ENCODE results near the gene PDE4D. TPM values are rescaled to one million over a fixed set of nuclear protein-coding genes. Genes with fewer than 3 reads are reported as not detected.

PDE4D gene
- total and polyA plus RNA-seq, 9 donors, result 21.1 to 65.9 (median 33.0) TPM

DNA sequence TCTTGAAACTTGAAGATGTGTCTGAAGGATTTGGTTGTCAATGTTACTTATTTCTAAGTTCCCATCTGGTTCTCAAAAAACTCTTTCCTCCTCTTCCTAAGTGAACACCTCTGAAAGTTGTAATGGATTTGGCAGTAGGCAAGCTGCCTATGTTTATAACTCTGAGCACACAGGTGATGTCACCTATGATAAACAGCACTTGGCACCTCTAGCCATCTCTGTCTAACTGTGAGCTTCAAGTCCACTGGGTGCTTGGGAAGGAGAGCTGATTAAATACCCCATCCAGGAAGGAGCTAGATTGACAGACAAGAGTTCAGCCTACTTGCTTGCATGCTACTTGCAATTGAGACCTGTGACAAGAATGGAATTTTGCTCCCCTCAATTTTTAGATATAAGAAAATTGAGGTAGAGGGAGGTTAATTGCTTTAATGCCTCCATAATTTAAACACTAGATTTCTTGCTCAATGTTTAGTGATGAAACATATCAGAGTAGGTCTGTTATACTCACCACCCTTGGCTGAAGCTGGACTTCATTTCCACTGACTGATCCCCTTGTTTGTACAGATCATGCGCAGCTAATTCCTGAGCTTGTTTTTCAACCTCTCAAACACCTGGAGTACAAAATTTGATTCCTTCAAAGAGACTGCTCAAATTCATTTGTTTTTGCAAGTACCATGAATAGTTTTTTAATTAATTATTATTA lies 49.9 kb downstream of the PDE4D start:
- H3K36me3 ChIP-seq (ENCODE audit: control insufficient read depth, insufficient read depth, low read length), result no peaks in the 10 kb centered on the region
- DNase-seq, result no peak
- no peak overlapping the region for H3K27ac ChIP-seq (ENCODE audit: low read length)
- H3K9me3 ChIP-seq (replicated peaks; ENCODE audit: control insufficient read depth, low read depth, low read length), result no peaks in the 10 kb centered on the region
- H3K4me1 ChIP-seq (ENCODE audit: control insufficient read depth, insufficient read depth, low read length), result no peaks in the 10 kb centered on the region
- no peaks in the 10 kb centered on the region for H3K27me3 ChIP-seq (ENCODE audit: control insufficient read depth, insufficient read depth, low read length)
- H3K4me3 ChIP-seq (ENCODE audit: low read length), result no peak overlapping the region
- no CpG with 5 or more reads among the region's 1 CpG for WGBS (ENCODE audit: insufficient coverage)

DNA sequence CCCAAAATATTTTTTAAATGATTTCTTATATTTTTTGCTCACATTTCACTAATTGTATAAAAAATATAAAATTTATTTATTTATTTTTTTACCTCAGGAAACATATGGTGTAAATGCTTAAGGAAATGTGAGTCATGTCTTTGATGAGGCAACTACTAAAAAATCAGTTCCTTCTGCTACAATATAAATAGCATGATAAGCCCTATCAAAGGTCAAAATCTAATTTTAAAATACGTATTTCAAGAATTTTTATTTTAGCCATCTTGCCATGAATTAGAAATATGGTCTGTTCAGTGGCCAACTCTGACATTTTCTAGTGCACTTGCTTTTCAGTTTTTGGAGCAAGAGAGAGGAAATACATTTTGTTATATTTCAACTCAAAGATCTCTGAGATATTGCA lies 50.5 kb downstream of the PDE4D start:
- WGBS (ENCODE audit: insufficient coverage), result no CpG with 5 or more reads among the region's 1 CpG
- H3K27me3 ChIP-seq (ENCODE audit: control insufficient read depth, insufficient read depth, low read length), result no peaks in the 10 kb centered on the region
- H3K36me3 ChIP-seq (ENCODE audit: control insufficient read depth, insufficient read depth, low read length), result no peaks in the 10 kb centered on the region
- H3K27ac ChIP-seq (ENCODE audit: low read length), result no peak overlapping the region
- no peaks in the 10 kb centered on the region for H3K4me1 ChIP-seq (ENCODE audit: control insufficient read depth, insufficient read depth, low read length)
- no peak overlapping the region for H3K4me3 ChIP-seq (ENCODE audit: low read length)
- no peak for DNase-seq
- H3K9me3 ChIP-seq (replicated peaks; ENCODE audit: control insufficient read depth, low read depth, low read length), result no peaks in the 10 kb centered on the region

DNA sequence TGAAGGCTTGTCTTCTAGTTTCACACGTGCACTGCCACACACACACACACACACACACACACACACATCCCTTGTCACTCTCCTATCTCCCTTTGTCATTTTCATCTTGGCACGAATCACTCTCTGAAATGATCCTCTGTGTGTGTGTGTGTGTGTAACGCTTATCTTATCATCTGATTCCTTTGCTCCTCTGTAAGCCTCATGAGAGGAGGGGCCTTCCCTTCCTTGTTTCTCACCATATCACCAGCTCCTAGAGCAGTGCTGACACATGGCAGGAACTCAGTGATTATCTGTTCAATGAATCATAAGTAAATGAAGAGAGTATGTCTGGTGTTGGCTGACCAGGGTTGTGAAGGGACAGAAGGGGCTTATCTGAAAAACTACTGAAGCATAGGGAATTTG lies 53.3 kb downstream of the PDE4D start:
- DNase-seq, result no peak
- H3K4me3 ChIP-seq (ENCODE audit: low read length), result no peak overlapping the region
- H3K27me3 ChIP-seq (ENCODE audit: control insufficient read depth, insufficient read depth, low read length), result no peaks in the 10 kb centered on the region
- no peaks in the 10 kb centered on the region for H3K36me3 ChIP-seq (ENCODE audit: control insufficient read depth, insufficient read depth, low read length)
- no peaks in the 10 kb centered on the region for H3K4me1 ChIP-seq (ENCODE audit: control insufficient read depth, insufficient read depth, low read length)
- no peaks in the 10 kb centered on the region for H3K9me3 ChIP-seq (replicated peaks; ENCODE audit: control insufficient read depth, low read depth, low read length)
- 60% methylated on average over 1 of the region's 3 CpGs for WGBS (ENCODE audit: insufficient coverage)
- H3K27ac ChIP-seq (ENCODE audit: low read length), result no peak overlapping the region

DNA sequence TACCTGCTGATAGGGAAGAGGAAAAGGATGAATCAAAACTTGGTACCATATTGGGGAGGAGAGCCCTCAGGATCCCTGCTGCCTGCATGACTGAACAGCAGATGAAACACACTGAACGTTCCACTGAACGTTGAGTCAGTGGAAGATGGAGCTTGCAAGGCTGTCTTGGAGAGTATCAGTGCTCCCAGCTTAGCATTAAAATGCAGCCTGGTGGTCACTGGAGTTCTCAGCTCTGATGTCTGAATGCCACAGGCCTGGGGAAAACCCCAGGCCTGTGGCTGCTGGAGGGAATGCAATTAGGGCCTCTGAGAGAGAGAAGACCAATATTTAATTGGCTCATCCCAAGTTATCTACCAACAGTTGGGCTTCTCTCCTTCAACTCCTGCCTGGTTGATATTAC lies 54.5 kb downstream of the PDE4D start:
- H3K9me3 ChIP-seq (replicated peaks; ENCODE audit: control insufficient read depth, low read depth, low read length), result no peaks in the 10 kb centered on the region
- H3K36me3 ChIP-seq (ENCODE audit: control insufficient read depth, insufficient read depth, low read length), result no peaks in the 10 kb centered on the region
- no peak overlapping the region for H3K4me3 ChIP-seq (ENCODE audit: low read length)
- H3K27ac ChIP-seq (ENCODE audit: low read length), result no peak overlapping the region
- H3K27me3 ChIP-seq (ENCODE audit: control insufficient read depth, insufficient read depth, low read length), result no peaks in the 10 kb centered on the region
- no peak for DNase-seq
- no peaks in the 10 kb centered on the region for H3K4me1 ChIP-seq (ENCODE audit: control insufficient read depth, insufficient read depth, low read length)
- 73% methylated on average over 2 of the region's 2 CpGs for WGBS (ENCODE audit: insufficient coverage)

DNA sequence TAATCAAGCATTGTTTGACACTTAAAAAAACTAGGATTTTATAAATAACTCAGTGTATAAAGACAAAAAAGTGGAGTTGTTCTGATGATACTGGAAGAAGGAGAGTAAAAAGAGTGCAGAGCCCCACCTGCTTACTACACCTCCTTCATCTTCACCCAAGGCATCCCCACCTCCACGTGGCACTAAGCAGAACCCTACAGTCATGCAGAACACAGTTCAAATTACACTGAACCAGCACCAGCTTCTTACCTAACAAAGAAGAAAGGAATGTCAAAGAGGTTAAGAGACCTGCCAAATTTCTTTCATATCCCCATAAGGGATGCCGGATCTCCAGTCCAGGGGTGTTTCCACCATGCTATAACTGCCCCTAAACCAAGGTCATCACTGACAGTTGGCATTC lies 55.5 kb downstream of the PDE4D start:
- Histone ChIP-seq H3K4me3 (ENCODE audit: low read length) (no peak overlapping the region), H3K4me1 (ENCODE audit: control insufficient read depth, insufficient read depth, low read length) (no peaks in the 10 kb centered on the region), H3K36me3 (ENCODE audit: control insufficient read depth, insufficient read depth, low read length) (no peaks in the 10 kb centered on the region), H3K27me3 (ENCODE audit: control insufficient read depth, insufficient read depth, low read length) (no peaks in the 10 kb centered on the region), H3K9me3 (replicated peaks; ENCODE audit: control insufficient read depth, low read depth, low read length) (no peaks in the 10 kb centered on the region), H3K27ac (ENCODE audit: low read length) (no peak overlapping the region)
- WGBS (ENCODE audit: insufficient coverage), result 88% methylated on average over 1 of the region's 2 CpGs
- no peak for DNase-seq

DNA sequence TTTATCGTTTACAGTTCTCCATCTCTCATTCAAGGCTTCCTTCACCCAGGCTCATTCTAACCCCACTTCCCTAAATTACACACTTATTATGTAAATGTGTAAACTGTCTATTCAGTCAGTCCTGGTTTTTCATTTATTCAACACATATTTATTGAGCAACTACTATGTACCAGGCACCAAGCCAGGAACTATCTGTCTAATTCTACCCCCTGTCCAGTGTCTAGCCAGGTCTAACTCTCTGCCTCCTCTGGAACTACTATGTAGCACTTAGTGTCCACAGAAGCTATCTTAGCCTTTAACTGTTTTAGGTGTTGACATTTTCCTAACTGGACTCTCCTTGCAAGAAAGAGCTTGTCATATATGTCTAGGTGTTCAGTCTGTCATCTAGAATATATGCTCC lies 56.5 kb downstream of the PDE4D start:
- no peak overlapping the region for H3K27ac ChIP-seq (ENCODE audit: low read length)
- no peaks in the 10 kb centered on the region for H3K4me1 ChIP-seq (ENCODE audit: control insufficient read depth, insufficient read depth, low read length)
- no peaks in the 10 kb centered on the region for H3K36me3 ChIP-seq (ENCODE audit: control insufficient read depth, insufficient read depth, low read length)
- no peak overlapping the region for H3K4me3 ChIP-seq (ENCODE audit: low read length)
- no peaks in the 10 kb centered on the region for H3K27me3 ChIP-seq (ENCODE audit: control insufficient read depth, insufficient read depth, low read length)
- no CpG with 5 or more reads among the region's 1 CpG for WGBS (ENCODE audit: insufficient coverage)
- no peaks in the 10 kb centered on the region for H3K9me3 ChIP-seq (replicated peaks; ENCODE audit: control insufficient read depth, low read depth, low read length)
- DNase-seq, result no peak

DNA sequence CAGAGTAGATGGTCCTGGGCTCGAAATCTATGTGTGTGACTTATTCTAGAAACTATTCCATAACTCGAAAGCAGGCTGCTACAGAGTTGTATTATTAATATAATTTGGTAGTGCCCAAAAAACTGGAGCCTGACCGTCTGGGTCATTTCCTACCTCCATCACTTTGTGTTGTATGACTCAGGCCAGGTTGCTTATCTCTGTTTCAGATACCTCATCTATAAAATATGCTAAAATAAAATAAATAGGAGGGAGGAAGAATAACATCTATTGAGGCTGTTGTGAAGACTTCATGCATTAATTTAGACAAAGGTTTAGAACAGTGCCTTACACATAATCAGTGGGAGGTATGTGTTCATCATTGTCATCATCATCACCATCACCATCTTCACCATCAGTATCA lies 57.7 kb downstream of the PDE4D start:
- no peak overlapping the region for H3K4me3 ChIP-seq (ENCODE audit: low read length)
- no peaks in the 10 kb centered on the region for H3K9me3 ChIP-seq (replicated peaks; ENCODE audit: control insufficient read depth, low read depth, low read length)
- H3K4me1 ChIP-seq (ENCODE audit: control insufficient read depth, insufficient read depth, low read length), result no peaks in the 10 kb centered on the region
- DNase-seq, result no peak
- H3K36me3 ChIP-seq (ENCODE audit: control insufficient read depth, insufficient read depth, low read length), result no peaks in the 10 kb centered on the region
- no peak overlapping the region for H3K27ac ChIP-seq (ENCODE audit: low read length)
- no CpG with 5 or more reads among the region's 3 CpGs for WGBS (ENCODE audit: insufficient coverage)
- H3K27me3 ChIP-seq (ENCODE audit: control insufficient read depth, insufficient read depth, low read length), result no peaks in the 10 kb centered on the region

DNA sequence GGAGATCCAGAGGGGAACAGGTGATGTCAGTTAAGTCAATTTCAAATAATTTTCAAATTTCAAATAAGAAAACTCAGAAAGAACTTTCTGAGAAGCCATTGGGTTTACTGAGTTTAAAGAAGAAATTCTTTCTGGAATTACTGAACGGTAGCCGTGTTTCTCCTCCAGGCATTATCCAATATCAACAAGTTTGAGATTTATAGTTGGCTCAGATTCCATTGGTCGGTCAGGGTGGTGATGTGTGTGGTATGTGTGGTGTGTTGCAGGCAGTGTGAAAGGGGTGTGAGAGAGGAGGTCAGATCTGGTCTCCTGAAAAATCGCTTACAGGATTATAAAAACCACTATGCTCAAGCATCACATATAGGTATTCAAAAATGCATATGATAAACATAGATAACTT lies 60.1 kb downstream of the PDE4D start:
- H3K27me3 ChIP-seq (ENCODE audit: control insufficient read depth, insufficient read depth, low read length), result no peaks in the 10 kb centered on the region
- no peak for DNase-seq
- no CpG with 5 or more reads among the region's 4 CpGs for WGBS (ENCODE audit: insufficient coverage)
- no peaks in the 10 kb centered on the region for H3K9me3 ChIP-seq (replicated peaks; ENCODE audit: control insufficient read depth, low read depth, low read length)
- no peaks in the 10 kb centered on the region for H3K4me1 ChIP-seq (ENCODE audit: control insufficient read depth, insufficient read depth, low read length)
- H3K4me3 ChIP-seq (ENCODE audit: low read length), result no peak overlapping the region
- no peak overlapping the region for H3K27ac ChIP-seq (ENCODE audit: low read length)
- no peaks in the 10 kb centered on the region for H3K36me3 ChIP-seq (ENCODE audit: control insufficient read depth, insufficient read depth, low read length)

DNA sequence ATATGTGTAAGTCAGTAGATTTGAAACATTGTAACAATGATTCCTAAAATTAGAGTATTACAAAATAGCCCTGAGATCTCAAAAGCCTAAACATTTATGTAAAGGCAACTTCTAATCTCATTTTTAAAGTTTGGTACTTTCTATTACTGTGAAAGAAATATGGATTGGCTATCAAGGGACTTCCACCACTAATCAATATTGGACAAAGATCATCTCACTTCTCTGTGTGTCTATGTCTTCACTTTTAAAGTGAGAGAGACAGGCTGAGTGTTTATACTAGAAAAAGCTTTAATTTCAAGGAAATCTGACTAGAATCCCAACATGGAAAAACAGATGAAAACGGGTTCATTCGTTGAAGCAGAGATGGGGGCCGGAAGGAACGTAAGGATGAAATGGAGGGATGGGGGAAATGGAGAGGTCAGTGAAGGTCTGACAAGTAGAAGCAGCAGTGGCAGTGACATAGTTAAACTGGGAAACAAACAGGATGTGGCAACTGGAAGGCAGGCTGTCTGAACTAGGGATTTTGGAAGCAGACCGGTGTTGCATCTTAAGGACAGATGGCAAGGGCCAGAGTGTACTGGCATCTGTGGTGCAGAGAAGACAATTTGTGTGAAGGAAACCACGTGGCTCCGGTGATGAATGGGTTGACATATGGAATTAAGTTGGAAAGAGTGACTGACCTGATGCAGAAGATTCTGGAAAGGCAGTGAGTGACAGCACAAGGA lies 60.8 kb downstream of the PDE4D start:
- WGBS (ENCODE audit: insufficient coverage), result 63% methylated on average over 7 of the region's 7 CpGs
- no peak for DNase-seq
- no peaks in the 10 kb centered on the region for H3K4me1 ChIP-seq (ENCODE audit: control insufficient read depth, insufficient read depth, low read length)
- no peaks in the 10 kb centered on the region for H3K9me3 ChIP-seq (replicated peaks; ENCODE audit: control insufficient read depth, low read depth, low read length)
- H3K4me3 ChIP-seq (ENCODE audit: low read length), result no peak overlapping the region
- H3K27me3 ChIP-seq (ENCODE audit: control insufficient read depth, insufficient read depth, low read length), result no peaks in the 10 kb centered on the region
- H3K27ac ChIP-seq (ENCODE audit: low read length), result no peak overlapping the region
- H3K36me3 ChIP-seq (ENCODE audit: control insufficient read depth, insufficient read depth, low read length), result no peaks in the 10 kb centered on the region

DNA sequence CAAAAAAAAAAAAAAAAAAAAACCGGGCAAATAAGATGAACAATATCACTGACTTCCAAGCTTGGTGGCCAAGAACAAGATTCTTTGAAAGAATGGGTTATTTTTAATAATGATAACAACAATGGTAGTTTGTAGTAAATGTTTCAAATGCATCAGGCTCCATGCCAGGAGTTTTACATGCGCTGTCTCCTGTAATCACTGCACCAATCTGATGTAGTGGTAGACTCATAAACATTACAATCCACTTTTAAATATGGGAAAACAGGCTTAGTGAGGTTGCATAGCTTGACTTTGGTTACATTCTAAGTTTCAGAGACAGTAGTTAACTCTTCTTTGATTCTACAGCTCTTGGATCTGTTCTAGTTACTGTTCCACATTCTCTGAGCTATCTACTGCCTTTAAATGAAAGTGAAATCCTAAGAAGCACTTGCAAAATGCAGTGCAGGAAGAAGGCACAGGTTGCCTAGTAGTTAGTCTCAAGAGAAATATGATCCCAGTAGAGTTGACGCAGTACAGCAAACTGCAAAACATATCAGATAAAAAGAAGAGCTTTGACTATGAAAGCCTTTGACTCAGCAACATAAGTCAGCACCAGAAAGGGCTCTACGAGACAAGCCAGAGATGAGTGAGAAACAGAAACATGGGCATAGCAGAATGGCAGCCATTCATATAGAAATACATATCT lies 62.1 kb downstream of the PDE4D start:
- Histone ChIP-seq H3K27me3 (ENCODE audit: control insufficient read depth, insufficient read depth, low read length) (no peaks in the 10 kb centered on the region), H3K36me3 (ENCODE audit: control insufficient read depth, insufficient read depth, low read length) (no peaks in the 10 kb centered on the region), H3K27ac (ENCODE audit: low read length) (no peak overlapping the region), H3K4me1 (ENCODE audit: control insufficient read depth, insufficient read depth, low read length) (no peaks in the 10 kb centered on the region), H3K9me3 (replicated peaks; ENCODE audit: control insufficient read depth, low read depth, low read length) (no peaks in the 10 kb centered on the region), H3K4me3 (ENCODE audit: low read length) (no peak overlapping the region)
- no CpG with 5 or more reads among the region's 4 CpGs for WGBS (ENCODE audit: insufficient coverage)
- no peak for DNase-seq
